Mesodermal cell (in vitro differentiated cells): ENCODE results near the gene ADCY5.

Experiments
- H3K27ac ChIP-seq: 2 replicates; pipeline ENCODE4 v1.7.0; 2013; ENCODE audit warnings: mild to moderate bottlenecking, low read depth, low read length, moderate library complexity; ENCODE audit not compliant: severe bottlenecking
- H3K36me3 ChIP-seq: 2 replicates; pipeline ENCODE4 v1.7.1; 2013; ENCODE audit warnings: mild to moderate bottlenecking, low read length, moderate library complexity; ENCODE audit not compliant: control insufficient read depth, insufficient read depth
- H3K4me1 ChIP-seq: one replicate; pipeline ENCODE4 v1.7.1; 2013; ENCODE audit warnings: mild to moderate bottlenecking, low read length; ENCODE audit not compliant: insufficient read depth, control insufficient read depth, poor library complexity, severe bottlenecking
- H3K4me3 ChIP-seq: 2 replicates; pipeline ENCODE4 v1.7.0; 2013; ENCODE audit warnings: low read length, control low read depth, mild to moderate bottlenecking; ENCODE audit not compliant: insufficient read depth, poor library complexity, severe bottlenecking; ENCODE audit errors: extremely low read depth
- H3K9me3 ChIP-seq: 2 replicates; pipeline ENCODE4 v1.7.1; 2013; ENCODE audit warnings: mild to moderate bottlenecking, low read length, moderate library complexity; ENCODE audit not compliant: control insufficient read depth
- WGBS, 2 experiments: methylation state at CpG; one replicate each; pipeline ENCODE4 v1.1.5; 2013; ENCODE audit warnings: missing lambda C conversion rate in 2 of 2; ENCODE audit not compliant: insufficient coverage in 2 of 2; 5-methylcytosine and 5-hydroxymethylcytosine counted together

The ADCY5 gene

GRCh38 chr3:123331651-123332050 lies 117.2 kb downstream of the ADCY5 start:
- peaks cover 23% of the 10 kb centered on the region for H3K4me1 ChIP-seq
- WGBS, 2 experiments = 93 to 100% methylated on average over 5 to 6 of the region's 9 CpGs
- H3K27ac ChIP-seq = no peak overlapping the region
- H3K9me3 ChIP-seq = no peaks in the 10 kb centered on the region
- H3K36me3 ChIP-seq = no peaks in the 10 kb centered on the region
- H3K4me3 ChIP-seq = no peak overlapping the region

DNA sequence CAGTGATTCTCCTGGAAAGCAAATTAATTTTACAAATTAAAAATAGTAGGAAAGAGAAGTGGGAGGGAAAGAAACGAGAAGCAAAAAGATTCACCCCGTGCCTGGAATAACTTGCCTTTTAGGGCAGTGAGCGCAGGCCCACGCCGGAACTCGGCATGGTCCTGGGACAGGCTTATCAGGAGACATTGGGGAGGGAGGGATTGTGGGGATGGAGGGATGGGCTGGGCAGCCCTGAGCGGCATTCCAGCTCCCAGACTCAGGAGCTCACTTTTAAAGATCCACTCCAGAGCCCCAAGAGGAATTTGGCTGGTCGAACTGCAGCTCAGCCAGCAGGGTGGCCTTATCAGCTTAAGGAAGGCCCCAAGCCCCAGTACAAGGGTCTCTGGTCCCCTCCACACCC lies 117.9 kb downstream of the ADCY5 start:
- WGBS, 2 experiments = 70 to 79% methylated on average over 7 to 8 of the region's 8 CpGs
- H3K4me3 ChIP-seq = no peak overlapping the region
- peaks cover 23% of the 10 kb centered on the region for H3K4me1 ChIP-seq
- H3K9me3 ChIP-seq = no peaks in the 10 kb centered on the region
- H3K27ac ChIP-seq = peak overlapping the region; percentile 56
- no peaks in the 10 kb centered on the region for H3K36me3 ChIP-seq

DNA sequence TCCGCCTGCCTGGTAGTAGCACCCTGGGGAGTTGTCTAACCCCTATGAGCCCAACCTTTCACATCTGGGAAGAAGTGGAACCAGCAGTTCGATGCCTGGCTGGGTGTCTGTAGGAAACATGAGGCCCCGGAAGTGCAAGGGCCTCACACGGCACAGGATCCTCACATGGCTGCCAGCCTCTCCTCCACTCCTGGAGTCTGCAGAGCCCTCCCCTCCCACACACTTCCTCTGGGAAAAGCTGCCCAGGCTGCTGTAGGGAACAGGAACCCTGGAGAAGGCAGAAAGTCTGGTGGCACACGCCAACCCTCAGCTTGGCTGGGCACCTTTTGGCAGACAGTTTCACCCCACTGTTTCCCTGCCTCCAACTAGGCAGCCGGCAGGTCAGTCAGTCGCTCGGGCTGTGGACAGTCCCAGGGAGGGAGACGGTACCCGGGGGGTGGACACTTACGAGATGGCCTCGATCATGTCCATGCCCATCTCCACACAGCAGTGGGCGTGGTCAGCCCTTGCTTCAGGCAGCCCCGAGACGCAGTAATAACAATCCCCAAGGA lies 118.4 kb downstream of the ADCY5 start:
- H3K4me1 ChIP-seq = peaks cover 23% of the 10 kb centered on the region
- no peaks in the 10 kb centered on the region for H3K9me3 ChIP-seq
- 86 to 92% methylated on average over 9 to 10 of the region's 15 CpGs for WGBS, 2 experiments
- no peak overlapping the region for H3K27ac ChIP-seq
- no peaks in the 10 kb centered on the region for H3K36me3 ChIP-seq
- H3K4me3 ChIP-seq = no peak overlapping the region

GRCh38 chr3:123329636-123330340 lies 119.1 kb downstream of the ADCY5 start:
- H3K36me3 ChIP-seq = no peaks in the 10 kb centered on the region
- H3K4me1 ChIP-seq = peaks cover 23% of the 10 kb centered on the region
- H3K9me3 ChIP-seq = no peaks in the 10 kb centered on the region
- WGBS, 2 experiments = 89 to 98% methylated on average over 6 to 10 of the region's 10 CpGs
- no peak overlapping the region for H3K4me3 ChIP-seq
- H3K27ac ChIP-seq = no peak overlapping the region

- Histone ChIP-seq H3K36me3 (no peaks in the 10 kb centered on the region), H3K9me3 (no peaks in the 10 kb centered on the region), H3K4me3 (no peak overlapping the region), H3K4me1 (peaks cover 23% of the 10 kb centered on the region), H3K27ac (no peak overlapping the region)
- 0 to 7% methylated on average over 2 to 8 of the region's 13 CpGs for WGBS, 2 experiments
These were observed 119.8 kb downstream of the ADCY5 start for GRCh38 chr3:123328851-123329635.

GRCh38 chr3:123327956-123328850 lies 120.7 kb downstream of the ADCY5 start:
- H3K9me3 ChIP-seq = no peaks in the 10 kb centered on the region
- H3K4me1 ChIP-seq = peaks cover 25% of the 10 kb centered on the region
- no peaks in the 10 kb centered on the region for H3K36me3 ChIP-seq
- no peak overlapping the region for H3K27ac ChIP-seq
- WGBS, 2 experiments = 76 to 77% methylated on average over 23 to 24 of the region's 25 CpGs
- no peak overlapping the region for H3K4me3 ChIP-seq

GRCh38 chr3:123327480-123327879 lies 121.4 kb downstream of the ADCY5 start:
- peaks cover 29% of the 10 kb centered on the region for H3K4me1 ChIP-seq
- no peaks in the 10 kb centered on the region for H3K36me3 ChIP-seq
- H3K4me3 ChIP-seq = no peak overlapping the region
- H3K9me3 ChIP-seq = no peaks in the 10 kb centered on the region
- no peak overlapping the region for H3K27ac ChIP-seq
- WGBS, 2 experiments = 90 to 93% methylated on average over 8 to 10 of the region's 12 CpGs

DNA sequence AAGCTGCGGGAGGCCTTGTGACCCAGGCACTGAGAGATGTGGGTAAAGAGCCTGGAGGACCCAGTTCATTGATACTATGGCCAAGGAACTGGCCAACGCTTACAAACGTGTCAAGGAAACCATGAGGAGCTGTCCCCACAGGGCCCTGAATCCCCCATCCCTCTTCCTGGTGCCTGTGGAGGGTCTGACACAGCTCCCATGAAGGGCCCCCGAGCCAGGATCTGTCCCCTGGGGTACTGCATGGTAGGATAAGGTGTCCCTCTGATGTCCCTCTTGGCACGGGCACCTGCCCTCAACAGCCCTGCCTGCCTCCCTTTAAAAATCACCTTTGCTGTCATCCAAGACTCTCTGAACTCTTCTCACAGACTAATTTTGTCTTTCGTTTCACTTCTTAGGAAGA lies 122.4 kb downstream of the ADCY5 start:
- 80 to 92% methylated on average over 3 to 4 of the region's 6 CpGs for whole genome bisulfite sequencing, 2 experiments
- Histone ChIP-seq H3K36me3 (no peaks in the 10 kb centered on the region), H3K4me1 (peaks cover 21% of the 10 kb centered on the region), H3K4me3 (no peak overlapping the region), H3K27ac (no peak overlapping the region), H3K9me3 (no peaks in the 10 kb centered on the region)

- Histone ChIP-seq H3K36me3 (no peaks in the 10 kb centered on the region), H3K9me3 (no peaks in the 10 kb centered on the region), H3K4me3 (no peak overlapping the region), H3K4me1 (peaks cover 13% of the 10 kb centered on the region), H3K27ac (no peak overlapping the region)
- 92 to 94% methylated on average over 7 of the region's 8 CpGs for WGBS, 2 experiments
These were observed 123.1 kb downstream of the ADCY5 start for GRCh38 chr3:123325766-123326256.
